HT1080 (cell line): Measurements from ENCODE around the gene UCKL1. TPM values are rescaled to one million over a fixed set of nuclear protein-coding genes. Genes with fewer than 3 reads are reported as not detected.
"Not testable (repeated sequence)": the region's sequence is repeated elsewhere in the genome, so short reads cannot be mapped to it uniquely, and the experiment has no call there.

Experiments
- DNase-seq: peaks from one replicate; pipeline ENCODE4 v3.0.0-alpha.2; 2015; ENCODE audit warnings: low read depth
- total RNA-seq: library from RNA; depleted of rRNA; stranded (reverse); fragments of >200 nt; shearing (Covaris generic); gene quantifications from 2 replicates; pipeline ENCODE4 v1.2.3, GENCODE V29; 2014

UCKL1 gene
- total RNA-seq, 1 experiment from 2014 or later, result 26.0 TPM

DNA sequence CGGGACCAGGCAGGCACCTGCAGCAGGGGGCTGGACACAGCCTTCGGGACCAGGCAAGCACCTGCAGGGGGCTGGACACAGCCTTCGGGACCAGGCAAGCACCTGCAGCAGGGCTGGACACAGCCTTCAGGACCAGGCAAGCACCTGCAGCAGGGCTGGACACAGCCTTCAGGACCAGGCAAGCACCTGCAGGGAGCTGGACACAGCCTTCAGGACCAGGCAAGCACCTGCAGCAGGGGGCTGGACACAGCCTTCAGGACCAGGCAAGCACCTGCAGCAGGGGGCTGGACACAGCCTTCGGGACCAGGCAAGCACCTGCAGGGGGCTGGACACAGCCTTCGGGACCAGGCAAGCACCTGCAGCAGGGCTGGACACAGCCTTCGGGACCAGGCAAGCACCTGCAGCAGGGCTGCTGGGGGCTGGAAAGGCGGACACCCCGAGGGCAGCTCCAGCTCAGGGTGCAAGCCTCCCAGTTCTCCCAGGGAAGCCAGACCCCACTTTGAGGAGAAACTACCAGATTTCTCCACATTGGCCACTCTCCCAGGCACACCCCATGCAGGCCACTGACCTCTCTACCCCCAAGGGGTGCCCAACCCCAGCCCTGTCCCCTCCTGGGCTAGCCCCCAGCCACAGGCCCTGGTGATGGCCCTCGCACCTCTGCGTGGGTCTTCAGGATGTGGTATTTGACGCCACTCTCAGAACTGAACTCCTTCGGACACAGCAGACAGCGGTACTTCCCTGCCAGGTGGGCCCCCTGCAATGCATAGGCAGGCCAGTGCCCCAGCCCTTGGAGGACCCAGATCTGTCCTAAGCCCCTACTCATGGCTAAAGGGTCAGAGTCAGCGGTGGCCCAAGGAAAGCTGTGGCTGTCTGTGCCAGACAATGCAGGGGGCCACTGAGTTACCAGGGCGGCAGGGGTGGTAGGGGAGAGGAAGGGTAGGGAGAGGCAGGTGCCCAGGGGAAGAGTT, 4.7 kb upstream of the UCKL1 start:
- DNase-seq, result not testable (repeated sequence)

DNA sequence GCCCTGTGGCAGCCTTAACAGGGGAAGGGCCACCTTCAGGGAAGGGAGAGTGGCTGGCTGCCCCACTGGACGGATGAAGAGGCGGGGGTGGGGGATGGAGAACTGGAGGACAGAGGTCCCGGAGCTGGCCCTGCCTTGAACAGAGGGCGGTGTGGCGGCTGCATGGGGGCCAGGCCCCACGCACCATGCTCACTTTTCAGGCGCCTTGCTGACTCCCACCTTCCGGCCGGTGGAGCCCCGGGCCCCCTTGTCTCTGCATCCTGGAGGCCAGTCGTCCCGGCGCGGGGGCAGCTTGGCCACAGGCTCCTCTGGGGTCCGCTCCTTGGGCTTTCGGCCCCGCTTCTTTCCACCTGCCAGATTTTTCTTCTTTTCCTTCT, 3.5 kb upstream of the UCKL1 start:
- no peak for DNase-seq

DNA sequence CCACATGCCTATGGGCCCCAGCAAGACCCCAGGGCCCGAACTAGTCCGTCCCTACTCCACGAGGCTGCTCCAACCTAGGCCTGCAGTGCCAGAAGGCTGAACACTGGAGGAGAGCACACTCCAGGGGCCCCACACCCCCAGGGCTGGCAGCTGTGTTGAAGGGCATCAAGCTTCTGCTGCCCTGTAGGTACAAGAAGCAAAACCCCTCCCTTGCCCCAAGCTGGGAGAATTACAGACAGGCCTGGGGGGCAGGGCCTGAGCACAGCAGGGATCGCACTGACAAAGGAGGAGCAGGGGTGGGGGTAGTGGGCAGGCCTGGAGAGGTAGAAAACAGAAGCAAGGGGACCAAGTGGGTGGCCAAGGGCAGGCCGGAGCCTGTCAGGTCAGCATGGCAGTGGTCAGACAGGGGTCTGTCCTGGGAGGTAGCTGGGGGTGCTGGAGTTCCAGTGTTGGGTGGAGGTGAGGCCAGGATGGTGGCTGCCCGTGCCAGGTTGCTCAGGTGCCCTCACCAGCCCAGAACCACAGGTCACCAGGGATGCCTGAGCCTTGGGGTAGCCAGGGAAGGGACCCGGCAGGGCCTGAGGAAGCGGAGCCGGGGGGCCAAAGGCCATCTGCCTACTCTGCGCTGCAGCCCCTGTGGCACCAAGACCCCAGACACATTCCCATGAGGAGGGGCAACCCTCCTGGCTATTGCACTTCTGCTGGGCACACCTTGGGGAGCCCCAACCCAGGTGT, 2.9 kb upstream of the UCKL1 start:
- DNase-seq, result no peak

DNA sequence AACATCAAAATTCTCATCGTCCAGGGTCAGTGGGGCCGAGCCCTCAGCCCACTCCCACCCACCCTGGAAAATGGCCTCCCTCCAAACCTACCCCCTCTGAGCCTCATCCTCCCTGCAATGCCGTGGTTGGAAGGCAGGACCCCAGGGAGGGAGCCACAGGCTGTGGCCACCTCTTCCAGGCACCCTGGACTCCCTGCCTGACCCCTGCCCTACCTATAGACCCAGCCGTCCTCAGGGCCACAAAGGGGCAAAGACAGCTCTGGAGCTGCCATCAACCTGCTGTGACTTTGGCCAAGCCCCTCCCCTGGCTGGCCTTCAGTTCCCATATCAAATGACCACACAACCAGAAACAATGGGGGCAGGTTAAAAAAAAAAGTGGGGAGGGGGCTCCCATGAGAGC, 2.3 kb upstream of the UCKL1 start:
- DNase-seq, result no peak

DNA sequence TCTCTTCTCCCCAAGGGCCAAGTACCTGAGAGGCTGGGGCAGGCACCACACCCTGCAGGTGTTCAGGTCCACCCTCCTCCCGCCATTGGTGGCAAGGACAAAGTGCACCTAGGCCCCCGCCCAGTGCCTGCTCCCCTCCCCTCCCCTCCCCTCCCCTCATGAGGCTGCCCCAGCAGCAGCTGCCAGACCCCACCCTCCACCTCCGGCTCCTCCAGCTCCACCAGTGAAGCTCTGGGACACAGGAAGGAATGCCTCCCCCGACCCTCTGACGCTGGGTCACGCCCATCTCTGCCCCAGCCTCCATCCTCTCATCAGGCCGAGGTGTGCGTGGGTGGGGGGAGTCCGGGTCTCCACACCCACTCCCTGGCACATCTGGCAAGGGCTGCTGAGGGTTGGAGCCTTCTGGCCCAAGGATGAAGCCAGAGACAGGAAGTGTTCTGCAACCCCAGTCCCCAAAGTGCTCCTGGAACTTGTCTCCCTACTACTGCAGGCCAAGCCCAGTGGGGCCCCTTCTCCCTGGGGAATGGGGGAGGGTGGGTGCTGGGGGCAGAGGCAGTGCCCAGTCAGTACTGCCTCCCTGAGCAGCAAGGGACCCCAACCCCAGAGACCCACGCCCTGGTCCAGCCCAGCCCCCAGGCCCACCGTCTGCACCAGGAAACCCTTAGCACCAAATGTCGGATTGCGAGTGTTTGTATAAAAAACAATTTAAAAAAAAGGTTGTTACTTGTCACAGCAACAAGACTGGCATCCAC, 1.6 kb upstream of the UCKL1 start:
- no peak for DNase-seq

DNA sequence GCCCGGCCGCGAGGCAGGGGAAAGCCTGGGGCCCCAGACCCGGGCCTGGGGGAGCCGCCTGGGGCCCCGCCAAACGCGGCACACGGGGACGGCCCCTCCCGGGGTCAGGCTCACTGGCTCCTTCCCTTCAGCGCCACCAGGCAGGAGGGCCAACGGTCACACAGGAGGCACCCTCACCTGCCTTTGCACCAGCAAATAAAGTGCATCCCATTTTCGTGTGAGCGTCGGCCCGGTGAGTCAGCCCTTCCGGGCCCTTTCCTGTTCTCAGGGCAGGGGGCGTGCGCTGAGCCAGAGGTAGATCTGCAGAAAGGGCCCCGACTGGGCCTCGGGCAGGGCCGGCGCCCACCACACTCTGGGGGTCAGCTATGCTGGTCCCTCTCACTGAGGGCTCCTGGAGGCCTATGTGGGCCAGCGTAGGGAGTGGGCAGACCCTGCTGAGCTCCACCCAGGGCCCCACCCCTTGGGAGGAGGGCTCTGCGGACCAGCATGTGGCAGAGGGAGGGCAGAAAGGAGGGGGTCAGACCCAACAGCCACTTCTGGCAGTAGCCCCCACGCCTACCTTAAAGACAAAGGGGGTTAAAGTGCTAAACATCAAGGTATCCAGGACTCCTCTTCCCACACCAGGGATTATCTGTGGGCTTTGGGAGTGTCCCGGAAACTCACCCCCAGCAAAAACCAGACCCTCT, 931 bp upstream of the UCKL1 start:
- peak; percentile 78 for DNase-seq

DNA sequence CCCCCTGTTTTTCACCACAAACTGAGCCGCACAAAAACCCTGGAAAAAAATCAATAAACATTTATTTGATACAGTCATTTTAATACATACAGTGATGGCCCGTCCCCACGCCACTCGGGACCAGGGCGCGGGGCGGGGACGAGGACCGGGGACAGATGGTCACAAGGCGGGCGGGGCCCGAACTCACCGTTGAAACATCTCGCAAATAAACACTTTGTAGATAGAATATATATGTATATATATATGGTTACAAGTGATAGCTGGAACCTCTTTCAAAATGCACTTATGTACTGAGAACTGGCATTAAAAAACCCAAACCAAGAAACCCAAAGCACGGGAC, 418 bp upstream of the UCKL1 start:
- no peak for DNase-seq

DNA sequence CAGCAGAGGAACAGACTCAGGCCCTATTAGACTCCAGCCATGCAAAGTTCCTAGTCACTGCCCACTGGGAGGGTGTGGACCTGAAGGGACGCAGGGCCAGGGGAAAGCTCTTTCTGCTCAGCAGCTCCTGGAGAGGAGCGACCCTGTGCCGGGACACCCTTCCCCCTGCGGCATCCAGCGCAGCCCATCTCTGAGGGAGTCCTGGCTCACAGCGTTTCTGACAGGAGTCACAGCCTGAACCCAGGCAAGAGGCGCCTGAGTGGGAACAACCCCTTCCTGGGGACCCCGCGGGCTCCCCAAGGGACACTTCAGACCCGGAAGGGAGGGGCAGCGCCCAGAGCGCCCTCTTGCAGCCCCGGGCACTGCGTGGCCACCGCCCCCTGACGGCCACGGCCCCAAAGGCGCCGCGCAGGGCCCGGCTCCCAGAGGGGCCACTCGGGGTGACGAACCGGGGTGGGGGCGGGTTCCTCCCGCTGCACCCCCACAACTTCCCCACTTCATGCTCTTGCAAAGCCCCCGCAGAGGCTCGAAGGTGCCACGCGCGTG, 862 bp downstream of the UCKL1 start:
- peak; percentile 35 for DNase-seq

DNA sequence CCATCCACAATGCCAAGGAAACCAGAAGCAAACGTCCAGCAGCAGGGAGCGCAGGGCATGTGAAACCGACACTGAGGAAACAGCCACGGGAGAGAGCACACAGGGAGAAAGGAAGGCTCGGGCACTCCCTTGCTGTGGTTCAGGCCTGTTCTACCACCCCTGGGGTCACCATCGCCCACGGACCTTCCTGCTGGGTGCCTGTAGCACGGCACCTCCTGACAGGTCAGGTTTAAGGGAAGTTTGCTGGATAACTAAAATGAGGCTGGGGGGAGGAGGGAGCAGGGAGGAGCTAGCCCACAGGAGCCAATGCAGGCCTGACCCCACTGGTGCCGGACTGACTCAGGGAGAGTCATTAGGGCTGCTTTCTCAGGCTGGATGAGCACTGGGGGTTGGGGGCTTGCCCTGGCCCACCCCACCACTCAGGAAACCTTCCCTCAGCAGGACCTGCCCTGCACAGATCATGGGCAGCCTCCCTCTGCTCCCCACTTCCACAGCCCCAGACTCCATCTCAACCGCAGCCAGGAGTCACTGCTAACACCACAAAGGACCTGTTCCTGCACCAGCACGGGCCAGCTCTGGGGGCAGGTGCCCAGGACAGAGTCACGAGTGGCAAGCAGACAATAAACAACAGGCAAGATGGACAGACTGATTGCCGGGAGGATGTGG, 2.3 kb downstream of the UCKL1 start:
- DNase-seq, result no peak

DNA sequence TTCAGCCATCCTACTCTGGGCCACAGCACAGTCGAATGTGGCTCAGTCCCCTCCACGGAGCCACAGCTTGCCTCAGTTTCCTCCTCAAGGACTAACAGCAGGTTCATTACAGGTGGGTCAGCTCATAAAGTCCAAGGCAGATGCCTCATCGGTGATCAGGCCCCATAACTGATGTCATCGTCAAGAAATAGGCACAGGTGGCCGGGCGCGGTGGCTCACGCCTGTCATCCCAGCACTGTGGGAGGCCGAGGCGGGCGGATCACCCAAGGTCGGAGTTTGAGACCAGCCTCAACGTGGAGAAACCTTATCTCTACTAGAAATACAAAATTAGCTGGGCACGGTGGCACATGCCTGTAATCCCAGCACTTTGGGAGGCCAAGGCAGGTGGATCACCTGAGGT, 3.4 kb downstream of the UCKL1 start:
- DNase-seq, result no peak

DNA sequence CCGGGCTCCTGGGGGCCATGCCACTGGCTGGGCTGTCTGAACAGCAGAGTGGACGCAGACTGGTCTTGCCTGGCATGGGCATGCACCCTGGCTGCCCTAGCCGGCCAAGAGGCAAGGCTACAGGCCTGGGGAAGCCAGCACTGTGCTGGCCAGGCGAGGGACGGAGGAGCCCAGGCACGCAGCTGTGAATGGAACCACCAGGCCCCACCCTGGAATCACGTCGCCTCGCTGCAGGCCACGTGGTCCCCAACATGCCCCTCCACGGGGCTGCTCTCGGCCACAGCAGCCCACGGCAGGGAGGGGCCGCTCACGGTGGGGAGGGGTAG, 4.0 kb downstream of the UCKL1 start:
- DNase-seq, result no peak

DNA sequence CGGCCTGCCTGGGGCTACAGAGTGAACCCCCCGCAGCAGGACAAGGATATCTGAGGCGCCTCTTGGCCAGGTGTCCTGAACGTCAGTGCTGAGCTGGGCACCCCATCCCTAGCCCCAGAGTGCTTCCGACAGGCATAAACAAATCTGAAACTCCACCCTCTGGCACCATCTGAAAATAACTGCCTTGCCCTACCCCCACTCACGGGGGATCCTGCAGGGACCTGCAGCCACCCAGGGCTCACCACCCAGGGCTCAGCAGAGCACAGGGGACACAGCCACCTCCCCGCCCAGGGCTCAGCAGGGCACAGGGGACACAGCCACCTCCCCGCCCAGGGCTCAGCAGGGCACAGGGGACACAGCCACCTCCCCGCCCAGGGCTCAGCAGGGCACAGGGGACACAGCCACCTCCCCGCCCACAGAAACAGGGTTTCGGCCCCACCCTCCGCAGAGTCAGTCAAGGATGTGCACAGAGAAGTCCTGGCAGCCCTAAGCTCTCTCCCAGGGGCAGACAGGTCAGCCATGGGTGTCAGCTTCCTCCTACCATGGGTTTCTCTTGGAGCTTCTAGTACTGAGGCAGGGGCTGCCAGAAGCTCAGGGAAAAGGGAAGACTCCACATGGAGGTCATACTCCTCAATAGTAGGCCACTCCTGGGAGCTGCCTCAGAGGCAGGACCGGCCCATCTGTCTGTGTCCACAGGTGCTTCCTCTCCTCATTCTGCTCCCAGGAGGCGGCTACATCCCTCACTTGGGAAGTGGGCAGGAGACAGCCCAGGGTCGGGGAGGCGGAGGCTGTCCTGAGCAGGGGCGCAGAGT, 4.6 kb downstream of the UCKL1 start:
- DNase-seq, result no peak

DNA sequence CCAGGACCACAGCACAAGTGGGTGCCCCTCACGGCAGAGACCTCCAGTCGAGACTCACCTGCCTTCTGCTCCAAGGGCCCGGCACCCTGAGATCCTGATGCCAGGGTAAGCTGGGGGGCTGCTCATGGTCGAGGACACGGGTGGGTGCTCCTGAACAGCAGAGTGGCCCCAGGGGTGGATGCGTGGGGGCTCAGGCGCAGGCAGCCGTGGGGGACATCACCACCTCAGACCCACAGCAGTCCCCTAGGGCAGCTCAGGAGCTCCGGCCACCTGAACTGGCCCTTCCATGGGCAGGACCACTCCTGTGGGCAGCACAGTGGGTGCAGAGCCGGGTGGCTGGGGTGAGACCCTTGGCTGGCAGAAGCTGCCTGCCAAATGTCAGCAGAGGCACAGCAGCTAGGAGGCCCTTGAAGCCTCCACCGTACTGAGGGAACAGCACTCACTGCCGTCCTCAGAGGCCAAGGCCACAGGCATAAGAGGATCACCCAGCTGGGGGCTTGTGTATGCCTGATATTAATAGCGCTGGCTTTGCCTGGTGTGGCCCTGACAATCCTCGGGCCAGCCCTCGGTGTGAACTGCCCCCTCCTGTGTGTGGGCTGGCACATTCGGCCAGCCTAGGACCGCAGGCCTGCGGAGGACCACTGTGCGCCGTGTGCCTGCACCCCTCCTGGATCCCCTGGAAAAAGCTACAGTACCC, 5.4 kb downstream of the UCKL1 start:
- DNase-seq, result no peak

DNA sequence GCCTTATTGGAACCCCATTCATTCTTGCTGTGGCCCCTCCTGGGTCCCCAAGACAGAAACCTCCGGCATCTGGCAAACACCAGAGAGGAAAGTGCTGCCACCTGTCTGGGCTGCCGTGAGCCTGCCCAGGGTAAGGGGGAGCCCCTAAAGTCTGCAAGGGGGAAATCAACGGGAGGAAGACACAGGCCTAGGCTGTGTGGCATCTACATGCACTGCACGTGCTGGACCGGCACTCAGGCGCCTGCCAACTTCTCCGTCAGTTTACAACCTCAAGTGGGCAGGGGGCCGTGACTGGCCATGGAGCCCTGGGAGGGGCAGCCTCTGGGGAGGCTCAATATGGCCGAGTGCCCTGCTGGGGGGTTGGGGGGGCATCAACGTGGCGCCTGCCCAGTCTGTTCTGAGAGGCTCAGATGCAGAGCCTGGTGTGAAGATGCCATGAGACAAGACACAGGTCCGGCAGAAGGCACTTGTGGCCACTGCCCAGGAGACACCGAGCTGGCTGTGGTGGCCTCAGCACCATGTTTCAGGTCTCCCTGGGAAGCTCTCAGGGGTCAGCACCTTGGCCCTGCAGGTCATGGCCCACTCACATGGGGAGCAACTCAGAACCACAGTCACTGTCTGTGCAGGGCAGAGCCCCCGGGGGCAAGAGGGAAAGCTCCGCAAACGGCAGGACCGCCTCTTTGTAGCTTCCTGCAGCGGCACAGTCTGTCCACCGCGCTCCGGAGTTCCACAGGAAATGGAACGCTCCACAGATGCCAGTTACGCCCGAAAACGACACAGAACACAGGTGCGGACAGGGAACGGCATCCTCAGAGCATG, 8.4 kb downstream of the UCKL1 start:
- DNase-seq, result no peak

DNA sequence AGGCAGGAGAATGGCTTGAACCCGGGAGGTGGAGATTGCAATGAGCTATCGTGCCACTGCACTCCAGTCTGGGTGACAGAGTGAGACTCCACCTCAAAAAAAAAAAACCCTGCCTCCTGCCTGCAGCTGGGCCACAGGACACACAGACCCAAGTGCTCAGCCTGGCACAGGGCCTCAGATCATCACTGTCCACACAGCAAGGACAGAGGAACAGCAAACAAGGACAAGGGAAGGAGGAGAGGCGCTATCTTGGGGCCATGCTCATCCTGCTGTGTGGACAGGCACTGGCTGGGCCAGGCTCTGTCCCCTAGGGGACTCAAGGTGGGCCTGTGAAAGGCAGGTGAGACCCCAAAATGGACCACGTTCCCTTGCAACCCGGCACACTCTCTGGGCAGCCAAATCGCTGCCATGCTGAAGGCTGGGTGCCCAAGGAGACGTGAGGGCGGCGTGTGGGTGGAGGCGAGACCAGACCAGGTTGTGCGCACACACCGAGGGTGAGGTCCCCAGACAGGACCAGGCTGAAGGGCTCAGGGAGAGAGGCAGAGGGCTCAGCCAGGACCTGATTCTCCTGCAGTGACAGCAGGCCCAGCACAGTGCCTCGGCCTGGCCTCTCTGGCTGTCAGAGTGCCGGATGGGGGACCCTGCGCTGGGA, 9.1 kb downstream of the UCKL1 start:
- no peak for DNase-seq

DNA sequence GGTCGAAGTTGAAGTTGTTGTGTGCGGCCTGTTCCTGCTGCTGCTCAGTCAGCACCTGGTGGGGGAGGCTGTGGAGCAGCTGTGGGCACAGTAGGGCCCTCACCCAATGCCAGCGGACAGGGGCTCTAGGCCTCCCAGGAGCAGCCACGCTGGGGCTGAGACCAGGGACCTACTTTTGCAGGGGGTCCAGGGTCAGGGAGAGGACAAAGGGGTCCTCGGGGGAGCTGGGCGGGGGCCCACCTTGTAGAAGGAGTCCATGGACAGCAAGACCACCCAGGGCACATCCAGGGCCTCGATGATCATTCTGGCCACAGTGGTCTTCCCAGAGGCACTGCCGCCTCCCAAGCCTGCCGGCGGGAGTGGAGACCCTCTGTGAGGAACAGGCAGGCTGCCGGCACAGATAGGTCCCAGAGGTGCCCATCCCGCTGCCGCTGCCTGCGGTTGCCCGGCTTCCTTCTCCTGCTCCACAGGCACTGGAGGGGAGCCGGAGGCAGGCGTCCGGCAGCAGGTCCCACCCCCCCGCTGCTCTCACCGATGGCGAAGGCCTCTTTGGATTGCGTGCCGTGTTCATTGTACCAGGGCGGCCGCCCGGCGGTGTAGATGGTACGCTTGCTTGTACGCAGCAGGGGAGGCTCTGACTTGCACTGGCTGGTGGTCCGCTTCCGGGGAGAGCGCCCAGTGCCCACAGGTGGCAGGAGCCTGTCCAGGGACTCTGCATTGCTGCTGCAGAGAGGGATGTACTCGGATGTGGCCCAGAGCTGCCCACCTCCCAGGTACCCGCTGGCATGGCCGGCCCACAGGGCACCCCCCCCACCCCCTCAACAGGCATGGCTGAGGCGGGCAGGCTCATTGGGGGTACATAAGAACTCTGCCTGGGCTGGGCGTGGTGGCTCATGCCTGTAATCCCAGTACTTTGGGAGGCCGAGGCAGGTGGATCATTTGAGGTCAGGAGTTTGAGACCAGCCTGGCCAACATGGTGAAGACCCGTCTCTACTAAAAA, 10.0 kb downstream of the UCKL1 start:
- no peak for DNase-seq
